Mesendoderm (in vitro differentiated cells): ENCODE measurements around the gene TTLL10.

Source experiments
- DNase-seq: peaks from one replicate; pipeline ENCODE4 v3.0.0; 2013
- H2AK5ac ChIP-seq: 2 replicates; pipeline ENCODE4 v1.6.1; 2013; ENCODE audit warnings: low read length, inconsistent platforms
- H2BK120ac ChIP-seq: 2 replicates; pipeline ENCODE4 v1.6.1; 2013; ENCODE audit warnings: low read depth, mild to moderate bottlenecking, low read length, moderate library complexity, mixed read lengths
- H2BK15ac ChIP-seq: replicated peaks from 2 replicates; pipeline ENCODE4 v1.6.1; 2013; ENCODE audit warnings: low read depth, mild to moderate bottlenecking, moderate library complexity
- H2BK5ac ChIP-seq: 2 replicates; pipeline ENCODE4 v1.6.1; 2013; ENCODE audit warnings: low read length, inconsistent platforms
- H3K18ac ChIP-seq: 2 replicates; pipeline ENCODE4 v1.6.1; 2013; ENCODE audit warnings: mild to moderate bottlenecking, low read length, mixed read lengths
- H3K23ac ChIP-seq: one replicate; pipeline ENCODE4 v1.6.1; 2013; ENCODE audit warnings: low read length
- H3K27ac ChIP-seq: 2 replicates; pipeline ENCODE4 v1.5.1; 2013; ENCODE audit warnings: low read depth, mild to moderate bottlenecking, inconsistent platforms, low read length, moderate library complexity
- H3K27me3 ChIP-seq: 2 replicates; pipeline ENCODE4 v1.6.1; 2013; ENCODE audit warnings: low read length, control low read depth, mild to moderate bottlenecking, inconsistent platforms; ENCODE audit not compliant: insufficient read depth, poor library complexity
- H3K36me3 ChIP-seq: 2 replicates; pipeline ENCODE4 v1.6.1; 2013; ENCODE audit warnings: low read length, inconsistent platforms; ENCODE audit not compliant: control insufficient read depth, insufficient read depth
- H3K4ac ChIP-seq: one replicate; pipeline ENCODE4 v1.6.1; 2013; ENCODE audit warnings: low read depth, mild to moderate bottlenecking, low read length, moderate library complexity
- H3K4me1 ChIP-seq: 2 replicates; pipeline ENCODE4 v1.6.1; 2013; ENCODE audit warnings: low read depth, low read length, inconsistent platforms; ENCODE audit not compliant: control insufficient read depth
- H3K4me2 ChIP-seq: 2 replicates; pipeline ENCODE4 v1.6.1; 2013; ENCODE audit warnings: low read length
- H3K4me3 ChIP-seq: 2 replicates; pipeline ENCODE4 v1.5.1; 2013; ENCODE audit warnings: mild to moderate bottlenecking, low read length
- H3K56ac ChIP-seq: one replicate; pipeline ENCODE4 v1.6.1; 2013; ENCODE audit warnings: low read length
- H3K79me1 ChIP-seq: 2 replicates; pipeline ENCODE4 v1.6.1; 2013; ENCODE audit warnings: low read length, inconsistent platforms
- H3K79me2 ChIP-seq: 2 replicates; pipeline ENCODE4 v1.6.1; 2013; ENCODE audit warnings: mild to moderate bottlenecking, low read length; ENCODE audit not compliant: control insufficient read depth, insufficient read depth
- H3K9ac ChIP-seq: 2 replicates; pipeline ENCODE4 v1.6.1; 2013; ENCODE audit warnings: low read length, inconsistent platforms
- H4K5ac ChIP-seq: one replicate; pipeline ENCODE4 v1.6.1; 2013; ENCODE audit warnings: low read length
- H4K8ac ChIP-seq: one replicate; pipeline ENCODE4 v1.6.1; 2013; ENCODE audit warnings: low read depth, mild to moderate bottlenecking, control low read depth, low read length, moderate library complexity
- WGBS: extraction: QIAGEN DNeasy Blood & Tissue Kit; methylation state at CpG from one replicate; pipeline ENCODE4 v1.1.7; 2013; ENCODE audit warnings: low lambda C conversion rate, missing lambda C conversion rate; ENCODE audit not compliant: insufficient coverage; ENCODE audit errors: extremely low coverage; 5-methylcytosine and 5-hydroxymethylcytosine counted together
- small RNA-seq: library from polyadenylated mRNA; stranded (forward); fragments of <200 nt; extraction: miRNeasy Mini kit (QIAGEN cat#:217004); gene quantifications from one replicate; pipeline ENCODE3, GENCODE V24; 2013; ENCODE audit not compliant: insufficient read depth

The TTLL10 gene

GRCh38 chr1:1246577-1247340, 73.1 kb downstream of the TTLL10 start, which contains the start of gene C1QTNF12:
TSS of gene C1QTNF12 (minus strand) at chr1:1246722. CDS start at chr1:1246690, 32 bp downstream.
- Histone ChIP-seq H2AK5ac (no peak within 1 kb of the TSS), H3K79me2 (no peaks in the 10 kb centered on the region), H4K5ac (no peak within 1 kb of the TSS), H2BK5ac (no peak within 1 kb of the TSS), H3K36me3 (no peaks in the 10 kb centered on the region), H3K23ac (no peak within 1 kb of the TSS), H2BK15ac (no peak within 1 kb of the TSS), H3K56ac (peak within 1 kb of the TSS; percentile 78), H2BK120ac (no peak within 1 kb of the TSS), H3K18ac (no peak within 1 kb of the TSS), H3K9ac (peak within 1 kb of the TSS; percentile 48), H3K4ac (no peak within 1 kb of the TSS), H3K27ac (no peak within 1 kb of the TSS), H4K8ac (no peak within 1 kb of the TSS), H3K4me1 (no peaks in the 10 kb centered on the region), H3K4me2 (no peak within 1 kb of the TSS), H3K27me3 (no peaks in the 10 kb centered on the region), H3K79me1 (no peaks in the 10 kb centered on the region), H3K4me3 (no peak within 1 kb of the TSS)
- no CpG with 5 or more reads among the region's 74 CpGs for WGBS
- DNase-seq = peak; percentile 52

GRCh38 chr1:1247341-1247913, 73.7 kb downstream of the TTLL10 start:
- no peaks in the 10 kb centered on the region for H3K27me3 ChIP-seq
- H4K5ac ChIP-seq = no peak overlapping the region
- H3K36me3 ChIP-seq = no peaks in the 10 kb centered on the region
- no peaks in the 10 kb centered on the region for H3K79me2 ChIP-seq
- H3K18ac ChIP-seq = no peak overlapping the region
- H3K4me2 ChIP-seq = no peak overlapping the region
- H3K4me3 ChIP-seq = no peak overlapping the region
- no peaks in the 10 kb centered on the region for H3K4me1 ChIP-seq
- no peak overlapping the region for H2AK5ac ChIP-seq
- WGBS = no CpG with 5 or more reads among the region's 25 CpGs
- no peak overlapping the region for H2BK15ac ChIP-seq
- H3K79me1 ChIP-seq = no peaks in the 10 kb centered on the region
- DNase-seq = no peak
- no peak overlapping the region for H2BK5ac ChIP-seq
- no peak overlapping the region for H3K23ac ChIP-seq
- no peak overlapping the region for H3K4ac ChIP-seq
- H4K8ac ChIP-seq = no peak overlapping the region
- H3K56ac ChIP-seq = no peak overlapping the region
- no peak overlapping the region for H2BK120ac ChIP-seq
- no peak overlapping the region for H3K27ac ChIP-seq
- no peak overlapping the region for H3K9ac ChIP-seq

Small RNA genes within 50 kb of the gene (small RNA-seq; reads per million reads assigned to genes)
- gene MIR200A = 47.5 reads per million, percentile 94 among the genes with 10 or more reads in this experiment
- gene MIR200B = 709 reads per million, percentile 98 among the genes with 10 or more reads in this experiment
- 128 reads per million, percentile 96 among the genes with 10 or more reads in this experiment for gene MIR429
